Medulla oblongata (tissue), 1 donor: ENCODE results near the gene URI1.
"Not testable (repeated sequence)": the region's sequence is repeated elsewhere in the genome, so short reads cannot be mapped to it uniquely, and the experiment has no call there.

ENCODE experiments used
- DNase-seq: peaks from one replicate; pipeline ENCODE4 v3.0.0-alpha.2; 2015; ENCODE audit errors: extremely low spot score

Gene URI1

GRCh38 chr19:29941828-29942403 is at the start of gene URI1:
URI1 (plus strand) TSS chr19:29942239; CDS start chr19:29942548, 309 bp downstream.
- peak; percentile 90 for DNase-seq

- no peak for DNase-seq
These were observed 48.3 kb upstream of the URI1 start for GRCh38 chr19:29893606-29894284.

- DNase-seq: no peak
These were observed 45.2 kb upstream of the URI1 start for GRCh38 chr19:29896802-29897201.

DNA sequence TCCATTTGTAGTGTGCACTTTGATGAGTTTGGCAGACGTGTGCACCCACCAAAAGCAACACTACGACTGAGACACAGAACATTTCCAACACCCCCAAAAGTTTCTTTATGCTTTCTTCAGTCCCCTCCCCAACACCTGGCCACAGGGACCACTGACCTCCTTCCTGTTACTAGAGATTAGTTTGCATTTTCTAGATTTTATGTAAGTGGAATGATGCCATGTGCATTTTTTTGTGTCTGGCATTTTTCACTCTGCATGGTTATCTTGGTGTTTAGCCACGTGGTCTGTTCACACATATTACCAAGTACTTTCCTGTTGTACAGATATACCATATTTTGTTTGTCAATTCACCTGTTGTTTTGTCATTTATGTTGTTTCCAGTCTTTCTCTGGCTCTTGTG is 44.6 kb upstream of the URI1 start:
- DNase-seq: no peak

DNA sequence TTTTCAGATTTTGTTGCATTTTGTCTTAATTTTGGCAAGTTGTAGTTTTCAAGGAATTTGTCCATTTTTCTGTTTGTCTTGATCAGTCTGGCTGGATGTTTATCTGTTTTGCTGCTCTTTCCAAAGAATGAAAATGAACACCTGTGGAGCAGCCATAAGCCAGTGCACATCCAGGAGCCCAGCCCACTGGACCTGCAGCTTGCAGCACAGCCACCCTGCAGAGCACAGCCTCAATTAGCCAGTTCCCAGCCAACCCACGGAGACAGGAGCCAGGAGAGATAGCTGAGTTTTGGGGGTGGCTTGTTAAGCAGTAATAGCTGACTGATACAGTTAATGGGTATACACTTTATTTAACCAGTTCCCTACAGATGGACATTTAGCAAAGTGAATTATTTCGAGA is 38.0 kb upstream of the URI1 start:
- DNase-seq: no peak

DNA sequence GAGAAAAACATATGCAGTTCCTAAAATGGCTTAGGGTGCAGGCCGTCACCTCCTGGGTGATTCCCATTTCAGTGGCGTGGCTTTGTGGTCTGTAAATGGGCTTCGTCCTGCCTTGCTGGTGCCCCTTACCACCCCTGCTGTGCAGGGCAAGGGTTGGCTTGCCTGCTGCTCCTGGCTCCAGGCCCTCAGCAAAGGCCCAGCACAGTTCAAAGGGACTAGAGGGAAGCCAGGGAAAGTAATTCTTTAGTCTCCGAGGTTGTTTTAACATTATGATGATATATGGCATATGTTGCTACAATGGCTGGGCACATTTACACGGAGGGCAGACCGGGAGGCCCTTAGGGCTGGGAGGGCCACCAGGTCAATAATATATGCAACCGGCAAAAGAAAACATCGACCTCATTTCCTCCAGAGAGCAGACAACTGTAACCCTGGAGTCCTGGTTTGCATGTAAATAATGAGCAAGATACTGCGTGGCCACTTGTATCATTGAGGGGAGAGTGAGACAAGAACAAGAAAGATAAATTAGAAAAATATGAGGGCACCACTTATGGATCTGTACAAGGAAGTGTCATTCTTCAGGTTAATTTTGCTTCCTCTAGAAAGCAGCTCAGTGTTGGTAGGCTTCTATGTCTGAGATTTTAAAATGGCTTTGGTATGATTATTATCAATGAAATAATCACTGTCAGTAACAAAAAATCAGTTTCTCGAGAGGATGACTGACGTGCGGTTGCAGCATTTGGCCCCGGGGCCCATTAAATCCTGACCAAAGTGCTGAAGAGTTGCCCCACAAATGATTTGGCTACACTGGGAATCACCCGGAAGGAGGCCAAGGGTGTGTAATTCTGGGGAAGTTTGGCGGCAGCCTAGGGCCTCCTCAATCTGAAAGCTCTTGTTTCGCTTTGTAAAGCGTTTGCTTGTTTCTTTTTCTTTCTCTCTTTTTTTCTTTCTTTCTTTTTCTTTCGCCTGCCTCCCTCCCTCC is 32.8 kb upstream of the URI1 start:
- DNase-seq: peak; percentile 19

DNA sequence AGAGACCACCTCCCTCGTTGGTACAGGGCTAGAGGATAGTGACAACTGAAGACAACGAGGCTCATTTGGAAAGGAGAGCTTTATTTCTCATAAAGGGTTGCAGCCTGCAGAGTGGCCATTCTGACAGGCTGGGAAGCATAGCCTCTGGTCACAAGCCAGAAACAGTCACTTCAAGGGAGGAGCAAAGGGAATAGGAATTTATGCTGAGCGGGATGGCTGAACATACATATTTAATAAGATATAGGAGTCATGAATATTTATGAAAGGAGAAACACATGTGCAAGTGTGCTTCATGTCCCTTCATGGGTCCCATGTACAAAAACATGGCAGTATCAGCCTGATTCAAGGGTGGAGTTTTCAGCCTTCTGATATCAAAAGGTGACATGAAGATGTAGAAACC is 27.1 kb upstream of the URI1 start:
- DNase-seq: no peak

- DNase-seq: not testable (repeated sequence)
These were observed 26.2 kb upstream of the URI1 start for GRCh38 chr19:29915832-29916231.

- no peak for DNase-seq
These were observed 24.1 kb upstream of the URI1 start for GRCh38 chr19:29917911-29918310.

GRCh38 chr19:29918891-29919290 is 23.1 kb upstream of the URI1 start:
- DNase-seq: no peak

- DNase-seq: no peak
These were observed 19.1 kb upstream of the URI1 start for GRCh38 chr19:29922972-29923371.

DNA sequence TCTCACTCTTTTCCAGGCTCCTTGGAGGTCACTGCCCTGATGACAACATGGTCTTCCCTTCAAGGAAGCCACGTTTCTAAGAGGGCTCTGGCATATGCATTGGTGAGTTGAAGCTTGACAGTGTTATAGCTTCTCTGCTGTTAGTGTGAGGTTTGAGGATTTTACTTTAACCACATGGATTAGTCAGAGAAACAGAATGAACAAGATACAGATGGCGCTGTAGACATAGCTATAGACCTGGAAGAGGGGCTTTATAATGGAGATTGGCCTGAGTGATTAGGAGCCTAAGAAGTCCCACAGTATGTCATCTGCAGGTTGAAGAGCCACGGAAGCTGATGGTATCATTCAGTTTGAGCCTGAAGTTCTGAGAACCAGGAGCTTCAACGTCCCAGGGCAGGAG is 18.4 kb upstream of the URI1 start:
- DNase-seq: no peak

DNA sequence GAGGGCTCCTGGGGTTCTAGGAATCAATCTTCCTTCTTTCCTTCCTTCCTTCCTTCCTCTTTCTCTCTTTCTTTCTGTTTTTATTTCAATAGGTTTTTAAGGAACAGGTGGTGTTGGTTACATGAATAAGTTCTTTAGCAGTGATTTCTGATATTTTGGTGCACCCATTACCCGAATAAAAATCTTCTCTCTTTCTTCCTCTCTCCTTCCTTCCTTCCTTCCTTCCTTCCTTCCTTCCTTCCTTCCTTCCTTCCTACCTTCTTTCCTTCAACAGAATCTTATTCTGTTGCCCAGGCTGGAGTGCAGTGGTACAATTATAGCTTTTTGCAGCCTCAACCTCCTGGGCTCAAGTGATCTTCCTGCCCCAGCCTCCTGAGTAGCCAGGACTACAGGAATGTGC is 16.0 kb upstream of the URI1 start:
- no peak for DNase-seq

DNA sequence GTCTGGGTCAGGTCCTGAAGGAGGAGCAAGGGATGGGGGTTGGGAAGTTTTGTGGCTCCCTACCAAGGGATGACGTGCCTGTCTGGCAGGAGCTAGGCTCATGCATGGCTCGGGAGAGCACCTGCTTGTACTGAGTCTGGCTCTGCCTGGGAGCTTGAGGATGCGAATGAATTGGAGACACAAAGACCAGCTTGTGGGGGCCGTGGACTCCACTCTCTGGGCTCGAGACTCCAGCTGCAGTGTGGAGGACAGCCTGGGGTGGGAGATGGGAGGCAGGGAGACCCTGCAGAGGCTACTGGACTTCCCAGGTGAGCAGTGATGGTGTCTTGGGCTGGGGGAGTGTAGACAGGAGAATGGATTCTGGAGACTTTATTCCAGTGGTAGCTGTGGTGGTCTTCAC is 15.2 kb upstream of the URI1 start:
- no peak for DNase-seq

DNA sequence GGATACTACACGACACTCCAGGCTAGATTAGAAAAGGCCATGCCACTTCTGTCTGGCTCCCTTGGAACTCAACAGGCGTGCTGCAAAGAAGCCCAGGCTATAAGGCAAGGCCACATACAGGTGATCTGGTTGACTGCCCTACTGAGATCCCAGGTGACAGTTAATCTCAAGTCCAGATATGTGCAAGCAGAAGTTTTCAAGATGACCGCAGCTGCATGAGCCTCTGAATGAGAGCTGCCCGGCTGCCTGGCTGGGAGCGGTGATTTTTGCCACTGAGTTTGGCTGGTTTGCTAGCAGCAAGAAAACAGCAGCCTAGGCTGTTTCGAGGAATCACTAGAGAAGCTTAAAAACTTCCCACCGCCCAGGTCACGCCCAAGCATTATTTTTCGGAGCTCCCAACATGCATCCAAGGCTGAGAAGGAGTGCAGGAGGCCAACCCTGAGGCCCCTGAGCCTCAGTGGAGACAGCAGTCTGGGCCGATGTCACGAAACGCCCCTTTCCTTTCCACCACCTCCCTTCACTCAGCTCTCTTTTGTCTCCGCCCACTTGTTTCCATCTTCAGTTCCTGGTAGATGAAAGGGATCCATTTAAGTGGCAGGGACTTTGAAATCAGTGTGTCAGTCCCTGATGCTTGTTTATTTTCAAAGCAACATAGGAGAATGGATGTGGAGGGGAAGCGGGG is 14.0 kb upstream of the URI1 start:
- peak; percentile 44 for DNase-seq

DNA sequence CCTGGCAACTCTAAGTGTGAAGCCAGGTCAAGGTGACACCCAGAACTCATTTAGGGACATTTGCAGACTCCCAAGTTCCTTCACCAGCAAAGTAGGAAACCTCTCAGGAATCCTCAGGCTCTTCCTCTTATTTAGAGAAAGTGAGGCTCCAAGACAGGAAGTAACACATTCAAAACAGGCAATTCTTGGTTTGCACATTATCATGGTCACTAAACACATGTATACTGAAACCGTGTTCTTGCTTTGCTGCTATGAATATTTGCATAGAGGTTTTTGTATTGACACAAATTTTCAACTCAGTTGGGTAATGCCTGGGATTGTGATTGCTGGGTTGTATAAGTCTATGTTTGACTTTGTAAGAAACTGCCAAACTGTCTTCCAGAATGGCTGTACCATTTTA is 13.2 kb upstream of the URI1 start:
- DNase-seq: no peak

GRCh38 chr19:29934257-29934656 is 7.8 kb upstream of the URI1 start:
- no peak for DNase-seq

GRCh38 chr19:29934781-29935180 is 7.3 kb upstream of the URI1 start:
- no peak for DNase-seq

- DNase-seq: no peak
These were observed 5.6 kb upstream of the URI1 start for GRCh38 chr19:29936409-29936808.

- DNase-seq: no peak
These were observed 2.4 kb upstream of the URI1 start for GRCh38 chr19:29939628-29940027.

DNA sequence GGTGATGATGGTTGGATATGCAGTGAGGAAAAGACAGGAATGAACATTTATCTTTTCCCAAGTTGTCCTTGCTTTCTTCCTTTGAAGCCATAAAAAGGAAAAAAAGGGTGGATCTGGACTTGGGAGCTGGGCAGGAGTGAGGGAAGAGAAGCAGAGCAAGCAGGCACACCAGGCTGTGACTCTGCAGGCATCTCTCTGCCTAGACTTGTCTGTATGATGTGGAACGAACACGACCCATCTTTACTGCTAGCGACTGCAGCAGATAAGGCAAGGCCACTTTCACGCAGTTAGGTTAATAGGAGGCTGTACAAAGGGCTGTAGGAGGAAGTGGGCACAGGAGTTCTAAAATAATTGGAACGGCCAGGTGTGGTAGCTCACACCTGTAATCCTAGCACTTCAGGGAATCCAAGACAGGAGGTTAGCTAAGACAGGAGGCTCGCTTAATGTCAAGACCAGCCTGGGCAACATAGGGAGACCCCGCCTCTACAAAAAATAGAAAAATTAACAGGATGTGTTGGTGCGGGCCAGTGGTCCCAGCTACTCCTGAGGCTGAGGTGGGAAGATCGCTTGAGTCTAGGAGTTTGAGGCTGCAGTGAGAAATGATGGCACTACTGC is 961 bp upstream of the URI1 start:
- DNase-seq: no peak
